SU-DHL-6 (cell line): Measurements from ENCODE around the gene C3orf38.

Experiments used
- H2AFZ ChIP-seq: fragments of 200-600 bp; sonication (generic); 2 replicates; pipeline ENCODE4 v1.6.1; 2014; ENCODE audit warnings: low read depth, mild to moderate bottlenecking, moderate library complexity, mixed read lengths, antibody characterized with exemption, low read length; ENCODE audit not compliant: severe bottlenecking
- H3F3A ChIP-seq: fragments of 200-600 bp; shearing (Covaris generic); 2 replicates; pipeline ENCODE4 v1.6.0; 2016; ENCODE audit warnings: antibody characterized with exemption, mild to moderate bottlenecking; ENCODE audit not compliant: insufficient read depth
- H3K27ac ChIP-seq: fragments of 200-600 bp; sonication (generic); 2 replicates; pipeline ENCODE4 v1.5.1; 2016; ENCODE audit warnings: low read depth, mild to moderate bottlenecking, low read length, moderate library complexity, mixed read lengths
- H3K27me3 ChIP-seq: fragments of 200-600 bp; sonication (generic), shearing (Covaris generic); 2 replicates; pipeline ENCODE4 v1.6.0; 2014; ENCODE audit warnings: mild to moderate bottlenecking, low read length
- H3K36me3 ChIP-seq: fragments of 200-600 bp; sonication (generic); 2 replicates; pipeline ENCODE4 v1.6.1; 2014; ENCODE audit warnings: mild to moderate bottlenecking, low read length, mixed read lengths
- H3K4me2 ChIP-seq: fragments of 300-600, 200-600 bp; shearing (Covaris generic), sonication (generic); 2 replicates; pipeline ENCODE4 v1.6.0; 2014; ENCODE audit warnings: low read length, low read depth, mild to moderate bottlenecking; ENCODE audit not compliant: poor library complexity, severe bottlenecking
- H3K4me3 ChIP-seq: fragments of 200-600 bp; sonication (generic); 2 replicates; pipeline ENCODE4 v1.5.1; 2014; ENCODE audit warnings: antibody characterized with exemption, low read length, mild to moderate bottlenecking, mixed read lengths; ENCODE audit not compliant: insufficient read depth, poor library complexity, severe bottlenecking
- H3K79me2 ChIP-seq: fragments of 200-600 bp; sonication (generic); 2 replicates; pipeline ENCODE4 v1.6.1; 2014; ENCODE audit warnings: mild to moderate bottlenecking, low read length, moderate library complexity; ENCODE audit not compliant: insufficient read depth
- H3K9ac ChIP-seq: fragments of 200-600 bp; sonication (generic); 2 replicates; pipeline ENCODE4 v1.7.0; 2014; ENCODE audit warnings: mild to moderate bottlenecking, low read length
- H3K9me2 ChIP-seq: fragments of 200-600 bp; sonication (generic); replicated peaks from 2 replicates; pipeline ENCODE4 v1.6.1; 2014; ENCODE audit warnings: low read length; ENCODE audit not compliant: insufficient read depth
- H3K9me3 ChIP-seq: fragments of 200-600 bp; sonication (generic); 2 replicates; pipeline ENCODE4 v1.6.1; 2014; ENCODE audit warnings: low read length, mixed read lengths; ENCODE audit not compliant: insufficient read depth
- H4K20me1 ChIP-seq: fragments of 200-600 bp; sonication (generic); 2 replicates; pipeline ENCODE4 v1.6.1; 2014; ENCODE audit warnings: low read depth, mild to moderate bottlenecking, antibody characterized with exemption, low read length, moderate library complexity, mixed read lengths
- EZH2phosphoT487 ChIP-seq: fragments of 200-600 bp; sonication (generic), shearing (Covaris generic); conservative IDR thresholded peaks from 2 replicates; pipeline ENCODE4 v1.6.1; 2018; ENCODE audit warnings: mild to moderate bottlenecking, antibody characterized with exemption, low read length, moderate library complexity, mixed read lengths
- TF ChIP-seq, protein P1 (sequence below): fragments of 200-600 bp; sonication (generic); IDR thresholded peaks from one replicate; pipeline ENCODE4 v1.5.1; 2017; ENCODE audit warnings: antibody characterized with exemption, mild to moderate bottlenecking, low read length, moderate library complexity; ENCODE audit not compliant: insufficient read depth, poor library complexity, severe bottlenecking

The C3orf38 gene

DNA sequence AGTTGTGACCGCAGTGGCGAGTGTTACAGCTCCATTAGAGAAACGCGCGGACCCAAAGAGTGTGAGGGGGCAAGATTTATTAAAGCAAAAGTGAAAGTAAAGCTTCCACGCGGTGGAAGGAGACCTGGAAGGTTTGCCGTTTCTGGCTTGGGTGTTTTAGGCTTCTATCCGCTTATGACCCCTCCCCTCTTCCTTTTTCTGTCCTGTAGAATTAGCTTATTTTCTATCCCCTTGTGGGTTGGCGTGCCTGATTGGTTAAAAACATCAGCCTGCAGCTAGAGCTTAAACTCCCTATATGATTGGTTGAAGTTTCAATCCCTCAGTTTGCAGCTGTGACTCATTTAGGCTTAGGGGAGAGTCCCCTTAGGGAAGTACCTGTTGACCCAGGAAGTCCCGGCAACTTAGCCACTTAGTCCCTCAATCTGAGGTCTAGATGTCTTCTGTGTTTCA, 39.6 kb downstream of the C3orf38 start:
- Histone ChIP-seq H3K4me3 (no peak overlapping the region), H2AFZ (no peak overlapping the region), H3K36me3 (no peaks in the 10 kb centered on the region), H3K4me2 (no peak overlapping the region), H3K9me3 (no peaks in the 10 kb centered on the region), H3K27ac (no peak overlapping the region), H3F3A (no peaks in the 10 kb centered on the region), H3K27me3 (no peaks in the 10 kb centered on the region), H3K9me2 (no peaks in the 10 kb centered on the region), H4K20me1 (no peaks in the 10 kb centered on the region), H3K79me2 (no peaks in the 10 kb centered on the region), H3K9ac (no peak overlapping the region)
- no peak for TF ChIP-seq EZH2phosphoT487
- TF ChIP-seq, protein P1, sequence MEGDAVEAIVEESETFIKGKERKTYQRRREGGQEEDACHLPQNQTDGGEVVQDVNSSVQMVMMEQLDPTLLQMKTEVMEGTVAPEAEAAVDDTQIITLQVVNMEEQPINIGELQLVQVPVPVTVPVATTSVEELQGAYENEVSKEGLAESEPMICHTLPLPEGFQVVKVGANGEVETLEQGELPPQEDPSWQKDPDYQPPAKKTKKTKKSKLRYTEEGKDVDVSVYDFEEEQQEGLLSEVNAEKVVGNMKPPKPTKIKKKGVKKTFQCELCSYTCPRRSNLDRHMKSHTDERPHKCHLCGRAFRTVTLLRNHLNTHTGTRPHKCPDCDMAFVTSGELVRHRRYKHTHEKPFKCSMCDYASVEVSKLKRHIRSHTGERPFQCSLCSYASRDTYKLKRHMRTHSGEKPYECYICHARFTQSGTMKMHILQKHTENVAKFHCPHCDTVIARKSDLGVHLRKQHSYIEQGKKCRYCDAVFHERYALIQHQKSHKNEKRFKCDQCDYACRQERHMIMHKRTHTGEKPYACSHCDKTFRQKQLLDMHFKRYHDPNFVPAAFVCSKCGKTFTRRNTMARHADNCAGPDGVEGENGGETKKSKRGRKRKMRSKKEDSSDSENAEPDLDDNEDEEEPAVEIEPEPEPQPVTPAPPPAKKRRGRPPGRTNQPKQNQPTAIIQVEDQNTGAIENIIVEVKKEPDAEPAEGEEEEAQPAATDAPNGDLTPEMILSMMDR: no peak

DNA sequence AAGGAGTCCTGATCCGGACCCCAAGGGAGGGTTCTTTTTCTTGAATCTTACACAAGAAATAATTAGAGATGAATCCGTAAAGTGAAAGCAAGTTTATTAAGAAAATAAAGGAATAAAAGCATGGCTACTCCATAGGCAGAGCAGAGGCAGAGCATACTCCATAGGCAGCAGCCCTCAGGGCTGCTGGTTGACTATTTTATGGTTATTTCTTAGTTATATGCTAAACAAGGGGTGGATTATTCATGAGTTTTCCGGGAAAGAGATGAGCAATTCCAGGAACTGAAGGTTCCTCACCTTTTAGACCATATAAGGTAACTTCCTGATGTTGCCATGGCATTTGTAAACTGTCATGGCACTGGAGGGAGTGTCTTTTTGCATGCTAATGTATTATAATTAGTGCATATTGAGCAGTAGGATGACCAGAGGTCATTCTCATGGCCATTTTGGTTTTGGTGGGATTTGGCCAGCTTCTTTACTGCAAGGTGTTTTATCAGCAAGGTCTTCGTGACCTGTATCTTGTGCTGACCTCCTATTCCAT, 42.2 kb downstream of the C3orf38 start:
- Histone ChIP-seq H3K9ac (no peak overlapping the region), H3K4me2 (no peak overlapping the region), H3K9me2 (no peaks in the 10 kb centered on the region), H3K4me3 (no peak overlapping the region), H3K27ac (no peak overlapping the region), H3K36me3 (no peaks in the 10 kb centered on the region), H3K79me2 (no peaks in the 10 kb centered on the region), H3F3A (no peaks in the 10 kb centered on the region), H4K20me1 (no peaks in the 10 kb centered on the region), H3K27me3 (no peaks in the 10 kb centered on the region), H2AFZ (no peak overlapping the region), H3K9me3 (no peaks in the 10 kb centered on the region)
- TF ChIP-seq, protein P1: no peak
- TF ChIP-seq EZH2phosphoT487: no peak

DNA sequence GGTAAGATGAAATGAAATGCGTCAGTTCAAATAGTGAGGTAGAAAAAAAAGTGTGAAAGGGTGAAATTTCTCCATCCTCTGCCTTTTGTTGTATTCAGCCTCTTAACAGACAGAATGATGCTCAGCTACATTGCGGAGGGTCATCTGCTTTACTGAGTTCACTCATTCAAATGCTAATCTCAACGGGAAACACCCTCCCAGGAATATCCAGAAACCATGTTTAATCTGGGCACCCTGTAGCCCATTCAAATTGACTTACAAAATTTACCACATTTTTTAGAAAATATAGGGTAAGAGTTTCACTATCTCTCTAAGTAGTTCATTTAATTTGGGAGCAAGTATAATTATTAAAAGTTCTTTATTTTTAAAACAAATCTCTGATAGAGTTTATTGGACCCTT, 42.9 kb downstream of the C3orf38 start:
- TF ChIP-seq, protein P1: no peak
- no peak for TF ChIP-seq EZH2phosphoT487
- H3K4me2 ChIP-seq: no peak overlapping the region
- no peaks in the 10 kb centered on the region for H3F3A ChIP-seq
- H3K9ac ChIP-seq: no peak overlapping the region
- no peak overlapping the region for H3K4me3 ChIP-seq
- no peaks in the 10 kb centered on the region for H3K79me2 ChIP-seq
- no peaks in the 10 kb centered on the region for H3K9me3 ChIP-seq
- H3K27me3 ChIP-seq: no peaks in the 10 kb centered on the region
- no peak overlapping the region for H3K27ac ChIP-seq
- H2AFZ ChIP-seq: no peak overlapping the region
- no peaks in the 10 kb centered on the region for H3K36me3 ChIP-seq
- H3K9me2 ChIP-seq: no peaks in the 10 kb centered on the region
- no peaks in the 10 kb centered on the region for H4K20me1 ChIP-seq
